HepG2 (cell line): ENCODE results near the gene LDLRAD4. TPM values are rescaled to one million over a fixed set of nuclear protein-coding genes. Genes with fewer than 3 reads are reported as not detected.

Experiments
- ATAC-seq: fragments of 200-7000 bp; cut with Tn5 transposase; 3 replicates; pipeline ENCODE4 v1.9.1; 2020; ENCODE audit warnings: mild to moderate bottlenecking, moderate library complexity
- BruUV-seq: library from RNA; stranded (reverse); fragments of 400-500 nt; replicated peaks from 2 replicates; lab custom pipeline; 2021; lab: Mats Ljungman, UMichigan
- CTCF ChIA-PET: fragments of 300-600 bp; formaldehyde crosslinking; extraction: SDS; loops from one replicate; lab custom pipeline; 2021; ENCODE audit warnings: low total read pairs, inconsistent platforms, low intra/inter-chr PET ratio; lab: Yijun Ruan, JAX
- POLR2A ChIA-PET: fragments of 350-600 bp; sonication (Branson Sonifier 250); formaldehyde crosslinking; loops from one replicate; lab custom pipeline; 2020; ENCODE audit warnings: antibody characterized with exemption, inconsistent platforms; lab: Yijun Ruan, JAX
- DNase-seq: peaks from one replicate; pipeline ENCODE4 v3.0.0-alpha.2; 2015; ENCODE audit warnings: low spot score
- FAIRE-seq: peaks from 3 replicates; lab custom pipeline; 2011; peaks lifted over from hg19 to GRCh38; lab: Jason Lieb, UNC
- H2AFZ ChIP-seq: one replicate; pipeline ENCODE4 v1.6.1; 2011; ENCODE audit warnings: low read length, inconsistent platforms
- H3K27ac ChIP-seq: fragments of 300-600 bp; 3 replicates; pipeline ENCODE4 v1.8.0; 2011; ENCODE audit warnings: mixed run types, mild to moderate bottlenecking, mixed read lengths, low read length, inconsistent platforms; ENCODE audit not compliant: insufficient read depth; ENCODE audit errors: extremely low read length
- H3K27me3 ChIP-seq, 2 experiments: fragments of 200-600 bp in 1 of 2; 2 replicates in 1 of 2; 3 replicates in 1 of 2; pipeline versions ENCODE4 v1.6.0 to v1.8.0; 2011; ENCODE audit warnings: low read length in 2 of 2, mild to moderate bottlenecking in 2 of 2, moderate library complexity in 2 of 2, inconsistent platforms in 1 of 2; ENCODE audit not compliant: insufficient read depth in 2 of 2, control insufficient read depth in 1 of 2
- H3K36me3 ChIP-seq, 2 experiments: fragments of 200-600 bp in 1 of 2; replicated peaks in 1 of 2; 2 replicates in 1 of 2; 3 replicates in 1 of 2; pipeline versions ENCODE4 v1.5.1 to v1.8.0; 2011; ENCODE audit warnings: low read length in 2 of 2, inconsistent platforms in 1 of 2; ENCODE audit not compliant: insufficient read depth in 2 of 2, control insufficient read depth in 1 of 2
- H3K4me1 ChIP-seq: 2 replicates; pipeline ENCODE4 v1.5.1; 2012; ENCODE audit warnings: low read length, inconsistent platforms; ENCODE audit not compliant: insufficient read depth
- H3K4me2 ChIP-seq: 2 replicates; pipeline ENCODE4 v1.6.0; 2011; ENCODE audit warnings: low read depth, low read length, inconsistent platforms
- H3K4me3 ChIP-seq, 3 experiments: fragments of 200-600 bp in 1 of 3; sonication (generic), shearing (Covaris generic) in 1 of 3; replicated peaks in 1 of 3; 2 replicates each; pipeline ENCODE4 v1.5.1; 2011 to 2016; ENCODE audit warnings: low read length in 3 of 3, inconsistent platforms in 2 of 3, low read depth in 2 of 3, mild to moderate bottlenecking in 2 of 3, control low read depth in 1 of 3, mixed read lengths in 1 of 3; ENCODE audit not compliant: insufficient read depth in 1 of 3
- H3K79me2 ChIP-seq: one replicate; pipeline ENCODE4 v1.6.1; 2011; ENCODE audit warnings: low read length, inconsistent platforms; ENCODE audit not compliant: insufficient read depth
- H3K9ac ChIP-seq: 2 replicates; pipeline ENCODE4 v1.6.0; 2011; ENCODE audit warnings: mild to moderate bottlenecking, low read depth, low read length, inconsistent platforms; ENCODE audit not compliant: insufficient read depth
- H3K9me3 ChIP-seq: 2 replicates; pipeline ENCODE4 v1.5.1; 2012; ENCODE audit warnings: mild to moderate bottlenecking, low read length
- H4K20me1 ChIP-seq: 2 replicates; pipeline ENCODE4 v1.6.0; 2011; ENCODE audit warnings: inconsistent platforms, mild to moderate bottlenecking, low read length, moderate library complexity; ENCODE audit not compliant: insufficient read depth
- FOXP1 ChIP-seq, 2 experiments: fragments of 450-650 bp in 1 of 2; IDR thresholded peaks; 2 replicates each; pipeline ENCODE4 v1.6.1; 2017 to 2018; ENCODE audit warnings: antibody characterized with exemption in 1 of 2
- GFI1 ChIP-seq: sonication (generic); formaldehyde crosslinking; IDR thresholded peaks from 2 replicates; pipeline ENCODE4 v1.5.0; 2020; ENCODE audit warnings: missing genetic modification reagents, mild to moderate bottlenecking, borderline replicate concordance
- HOXA7 ChIP-seq: sonication (generic); formaldehyde crosslinking; IDR thresholded peaks from 2 replicates; pipeline ENCODE4 v1.8.1; 2022; ENCODE audit warnings: mild to moderate bottlenecking, missing genetic modification reagents, moderate library complexity
- MTA3 ChIP-seq: sonication (generic); formaldehyde crosslinking; IDR thresholded peaks from 2 replicates; pipeline ENCODE4 v1.4.0; 2020; ENCODE audit warnings: missing genetic modification reagents
- MXD4 ChIP-seq: IDR thresholded peaks from 2 replicates; pipeline ENCODE4 v1.6.1; 2016; ENCODE audit warnings: mild to moderate bottlenecking, missing biosample characterization, missing genetic modification reagents
- SMAD1 ChIP-seq: sonication (generic); formaldehyde crosslinking; IDR thresholded peaks from 2 replicates; pipeline ENCODE4 v1.4.0; 2020; ENCODE audit warnings: missing genetic modification reagents, low read depth, mild to moderate bottlenecking, borderline replicate concordance
- ZNF207 ChIP-seq: fragments of 450-650 bp; IDR thresholded peaks from 2 replicates; pipeline ENCODE4 v1.6.1; 2016; ENCODE audit warnings: antibody characterized with exemption, borderline replicate concordance
- WGBS: methylation state at CpG from one replicate; pipeline ENCODE4 v1.1.6; 2017; ENCODE audit warnings: low lambda C conversion rate; 5-methylcytosine and 5-hydroxymethylcytosine counted together
- in situ Hi-C: cut with HindIII; loops from 2 replicates; pipeline ENCODE4 v1.10.0; 2017; ENCODE audit warnings: low pct_unique_long_range_greater_than_20kb; ENCODE audit not compliant: extremely low pct_ligation_motif_present
- intact Hi-C: fragments of 100-400 bp; cut with micrococcal nuclease; formaldehyde crosslinking; loops from one replicate; pipeline ENCODE4 v1.10.0; 2022; ENCODE audit not compliant: unreplicated experiment
- polyA plus RNA-seq, 8 experiments: library from polyadenylated mRNA; depleted of rRNA in 3 of 8; stranded (reverse) in 7 of 8; unstranded in 1 of 8; fragments of >200 nt; fragmentation: Illumina TruSeq in 4 of 8; extraction: Trizol in 4 of 8; gene quantifications; 2 replicates each; pipeline versions ENCODE4 v1.2.1 to v1.2.3, GENCODE V29; 2011 to 2016; ENCODE audit warnings: low read depth in 4 of 8, missing spikeins in 1 of 8, mixed read lengths in 1 of 8; ENCODE audit not compliant: insufficient read depth in 1 of 8
- total RNA-seq, 5 experiments: library from RNA; depleted of rRNA; stranded (reverse); fragments of >200 nt; fragmentation: Illumina TruSeq; extraction: Trizol; gene quantifications; 2 replicates each; pipeline ENCODE4 v1.2.3, GENCODE V29; 2016; ENCODE audit warnings: low read depth in 1 of 5
- TF ChIP-seq, protein P1 (sequence below), 2 experiments: sonication (generic) in 1 of 2; formaldehyde crosslinking in 1 of 2; IDR thresholded peaks; 2 replicates each; pipeline versions ENCODE4 v1.4.0 to v1.6.1; 2016 to 2020; ENCODE audit warnings: borderline replicate concordance in 1 of 2, low read depth in 1 of 2, mild to moderate bottlenecking in 1 of 2, missing genetic modification reagents in 1 of 2
- TF ChIP-seq, protein P2 (sequence below): sonication (generic); formaldehyde crosslinking; IDR thresholded peaks from 2 replicates; pipeline ENCODE4 v1.4.0; 2020; ENCODE audit warnings: mild to moderate bottlenecking, low read depth, missing genetic modification reagents
- TF ChIP-seq, protein P3 (sequence below), 2 experiments: IDR thresholded peaks; 2 replicates each; pipeline ENCODE4 v1.6.1; 2011 to 2012; ENCODE audit warnings: low read length in 2 of 2, borderline replicate concordance in 1 of 2, low read depth in 1 of 2, mild to moderate bottlenecking in 1 of 2, moderate library complexity in 1 of 2

LDLRAD4 gene
- total and polyA plus RNA-seq, 2 of the 13 experiments (the other 11 are each of a cell fraction or from before 2014, with no cell fraction given) = 13.6 to 20.9 TPM

DNA sequence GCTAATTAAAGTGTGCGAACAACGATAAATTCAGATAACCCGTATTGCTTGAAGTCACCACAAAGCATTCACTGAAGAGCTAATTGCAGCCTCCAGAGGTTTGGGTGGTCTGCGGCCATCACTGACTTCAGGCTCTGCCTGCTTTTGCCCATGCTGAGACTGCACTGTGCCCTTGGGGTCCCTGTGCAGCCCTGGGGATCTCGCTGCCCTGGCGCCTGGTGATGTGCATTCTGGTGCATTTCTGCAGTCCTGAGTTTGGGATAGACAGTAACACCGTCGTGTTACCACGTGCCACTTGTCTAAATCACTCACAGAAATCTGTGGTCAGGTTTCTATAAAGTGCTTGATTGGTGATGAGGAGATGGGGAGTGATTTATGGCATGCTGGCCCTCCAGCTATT, 27.6 kb downstream of the LDLRAD4 start:
- no peak overlapping the region for H3K4me3 ChIP-seq
- 89% methylated on average over 8 of the region's 9 CpGs for WGBS
- FAIRE-seq (no peak), ATAC-seq (no peak), DNase-seq (no peak)
- in situ Hi-C loops (no loop called here), intact Hi-C loops (no loop called here)
- H4K20me1 ChIP-seq = no peaks in the 10 kb centered on the region
- H3K79me2 ChIP-seq = peaks cover 2% of the 10 kb centered on the region
- no peaks in the 10 kb centered on the region for H3K9me3 ChIP-seq
- H3K9ac ChIP-seq = no peak overlapping the region
- no peaks in the 10 kb centered on the region for H3K4me1 ChIP-seq
- H2AFZ ChIP-seq = no peak overlapping the region
- no peak overlapping the region for H3K27ac ChIP-seq
- no peaks in the 10 kb centered on the region for H3K36me3 ChIP-seq
- TF ChIP-seq, protein P1, sequence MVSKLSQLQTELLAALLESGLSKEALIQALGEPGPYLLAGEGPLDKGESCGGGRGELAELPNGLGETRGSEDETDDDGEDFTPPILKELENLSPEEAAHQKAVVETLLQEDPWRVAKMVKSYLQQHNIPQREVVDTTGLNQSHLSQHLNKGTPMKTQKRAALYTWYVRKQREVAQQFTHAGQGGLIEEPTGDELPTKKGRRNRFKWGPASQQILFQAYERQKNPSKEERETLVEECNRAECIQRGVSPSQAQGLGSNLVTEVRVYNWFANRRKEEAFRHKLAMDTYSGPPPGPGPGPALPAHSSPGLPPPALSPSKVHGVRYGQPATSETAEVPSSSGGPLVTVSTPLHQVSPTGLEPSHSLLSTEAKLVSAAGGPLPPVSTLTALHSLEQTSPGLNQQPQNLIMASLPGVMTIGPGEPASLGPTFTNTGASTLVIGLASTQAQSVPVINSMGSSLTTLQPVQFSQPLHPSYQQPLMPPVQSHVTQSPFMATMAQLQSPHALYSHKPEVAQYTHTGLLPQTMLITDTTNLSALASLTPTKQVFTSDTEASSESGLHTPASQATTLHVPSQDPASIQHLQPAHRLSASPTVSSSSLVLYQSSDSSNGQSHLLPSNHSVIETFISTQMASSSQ (IDR thresholded peaks at IDR 0.05; ENCODE audit: low read depth) = no peak
- TF ChIP-seq, protein P1 (CRISPR knock-in tag; IDR thresholded peaks at IDR 0.05; ENCODE audit: borderline replicate concordance) = no peak
- TF ChIP-seq SMAD1 (CRISPR knock-in tag) (no peak), HOXA7 (CRISPR knock-in tag) (no peak), FOXP1 (IDR thresholded peaks at IDR 0.05) (no peak), FOXP1 (CRISPR knock-in tag; IDR thresholded peaks at IDR 0.05) (no peak), MTA3 (CRISPR knock-in tag) (no peak), MXD4 (CRISPR knock-in tag) (no peak), GFI1 (CRISPR knock-in tag) (no peak), ZNF207 (no peak)
- TF ChIP-seq, protein P2, sequence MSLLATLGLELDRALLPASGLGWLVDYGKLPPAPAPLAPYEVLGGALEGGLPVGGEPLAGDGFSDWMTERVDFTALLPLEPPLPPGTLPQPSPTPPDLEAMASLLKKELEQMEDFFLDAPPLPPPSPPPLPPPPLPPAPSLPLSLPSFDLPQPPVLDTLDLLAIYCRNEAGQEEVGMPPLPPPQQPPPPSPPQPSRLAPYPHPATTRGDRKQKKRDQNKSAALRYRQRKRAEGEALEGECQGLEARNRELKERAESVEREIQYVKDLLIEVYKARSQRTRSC (CRISPR knock-in tag) = no peak
- TF ChIP-seq, protein P3, sequence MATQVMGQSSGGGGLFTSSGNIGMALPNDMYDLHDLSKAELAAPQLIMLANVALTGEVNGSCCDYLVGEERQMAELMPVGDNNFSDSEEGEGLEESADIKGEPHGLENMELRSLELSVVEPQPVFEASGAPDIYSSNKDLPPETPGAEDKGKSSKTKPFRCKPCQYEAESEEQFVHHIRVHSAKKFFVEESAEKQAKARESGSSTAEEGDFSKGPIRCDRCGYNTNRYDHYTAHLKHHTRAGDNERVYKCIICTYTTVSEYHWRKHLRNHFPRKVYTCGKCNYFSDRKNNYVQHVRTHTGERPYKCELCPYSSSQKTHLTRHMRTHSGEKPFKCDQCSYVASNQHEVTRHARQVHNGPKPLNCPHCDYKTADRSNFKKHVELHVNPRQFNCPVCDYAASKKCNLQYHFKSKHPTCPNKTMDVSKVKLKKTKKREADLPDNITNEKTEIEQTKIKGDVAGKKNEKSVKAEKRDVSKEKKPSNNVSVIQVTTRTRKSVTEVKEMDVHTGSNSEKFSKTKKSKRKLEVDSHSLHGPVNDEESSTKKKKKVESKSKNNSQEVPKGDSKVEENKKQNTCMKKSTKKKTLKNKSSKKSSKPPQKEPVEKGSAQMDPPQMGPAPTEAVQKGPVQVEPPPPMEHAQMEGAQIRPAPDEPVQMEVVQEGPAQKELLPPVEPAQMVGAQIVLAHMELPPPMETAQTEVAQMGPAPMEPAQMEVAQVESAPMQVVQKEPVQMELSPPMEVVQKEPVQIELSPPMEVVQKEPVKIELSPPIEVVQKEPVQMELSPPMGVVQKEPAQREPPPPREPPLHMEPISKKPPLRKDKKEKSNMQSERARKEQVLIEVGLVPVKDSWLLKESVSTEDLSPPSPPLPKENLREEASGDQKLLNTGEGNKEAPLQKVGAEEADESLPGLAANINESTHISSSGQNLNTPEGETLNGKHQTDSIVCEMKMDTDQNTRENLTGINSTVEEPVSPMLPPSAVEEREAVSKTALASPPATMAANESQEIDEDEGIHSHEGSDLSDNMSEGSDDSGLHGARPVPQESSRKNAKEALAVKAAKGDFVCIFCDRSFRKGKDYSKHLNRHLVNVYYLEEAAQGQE (IDR thresholded peaks at IDR 0.05; ENCODE audit: borderline replicate concordance in 1 of 2, low read depth in 1 of 2, low read length in 2 of 2) = no peak
- ChIA-PET POLR2A (no interaction called here), CTCF (no interaction called here)
- no peak overlapping the region for H3K4me2 ChIP-seq
- H3K27me3 ChIP-seq = no peaks in the 10 kb centered on the region; a peak in 1 of 5 replicates
- no TSS peak for BruUV-seq
